ENCODE data around the gene SPHK1. TPM values are rescaled to one million over a fixed set of nuclear protein-coding genes. Genes with fewer than 3 reads are reported as not detected.

SPHK1 gene
- total RNA-seq, 6 donors from 2014 or later, result 5.5 to 16.6 (median 9.5) TPM

- peaks cover 0 to 2% (median 0%) of the 10 kb centered on the region in 4 donors for H3K36me3 ChIP-seq
- TF ChIP-seq POLR2A (IDR thresholded peaks at IDR 0.05) (no peak), POLR2AphosphoS5 (IDR thresholded peaks at IDR 0.05) (no peak), EP300 (IDR thresholded peaks at IDR 0.05) (no peak), CTCF (IDR thresholded peaks at IDR 0.05) (no peak)
- no peaks in the 10 kb centered on the region for H3K27me3 ChIP-seq
- no peaks in the 10 kb centered on the region for H3K9me3 ChIP-seq
- H3K4me3 ChIP-seq, result no peak overlapping the region
- H3K4me1 ChIP-seq, result peaks cover 0 to 23% (median 12%) of the 10 kb centered on the region in 4 donors
- DNase-seq, result no peak
- WGBS, 2 donors, result 91 to 94% methylated on average over 7 of the region's 7 CpGs
- no peak overlapping the region for H3K27ac ChIP-seq
- no peak for ATAC-seq (ENCODE audit: low FRiP score in 2 of 2)
These were observed 50.5 kb downstream of the SPHK1 start for GRCh38 chr17:76434870-76435269.

GRCh38 chr17:76435751-76436150 lies 51.3 kb downstream of the SPHK1 start:
- peaks cover 0 to 21% (median 10%) of the 10 kb centered on the region in 4 donors for H3K4me1 ChIP-seq
- ATAC-seq (ENCODE audit: low FRiP score in 2 of 2) (no peak), DNase-seq (no peak)
- H3K27me3 ChIP-seq, result no peaks in the 10 kb centered on the region
- 93 to 96% methylated on average over 5 to 11 of the region's 11 CpGs for WGBS, 2 donors
- no peak overlapping the region for H3K27ac ChIP-seq
- TF ChIP-seq POLR2AphosphoS5 (IDR thresholded peaks at IDR 0.05) (no peak), POLR2A (IDR thresholded peaks at IDR 0.05) (no peak), EP300 (IDR thresholded peaks at IDR 0.05) (no peak), CTCF (IDR thresholded peaks at IDR 0.05) (no peak)
- H3K9me3 ChIP-seq, result no peaks in the 10 kb centered on the region
- no peak overlapping the region for H3K4me3 ChIP-seq
- peaks cover 0 to 2% (median 0%) of the 10 kb centered on the region in 4 donors for H3K36me3 ChIP-seq

Small RNA genes within 50 kb of the gene (small RNA-seq; reads per million reads assigned to genes)
- gene RNU6-24P, result 0 reads per million in 4 donors

Other genes starting within 250 kb of the SPHK1 start
- gene FOXJ1, start 243.4 kb upstream of the SPHK1 start, total RNA-seq, result 10 to 100 TPM in 5 of 6 donors, 1 to 10 TPM in 1; 3.3 to 86.6 (median 32.2) TPM
- 10 to 100 TPM in 1 of 6 donors, 1 to 10 TPM in 5; 1.1 to 14.7 (median 2.5) TPM for gene RNF157, start 144.1 kb upstream of the SPHK1 start, total RNA-seq
- 10 to 100 TPM in 5 of 6 donors, 1 to 10 TPM in 1; 8.4 to 74.9 (median 26.8) TPM for gene UBALD2, start 119.3 kb upstream of the SPHK1 start, total RNA-seq
- gene QRICH2, start 76.3 kb upstream of the SPHK1 start, total RNA-seq, result 1 to 10 TPM; 1.7 to 9.4 (median 2.8) TPM
- gene PRPSAP1, start 30.7 kb upstream of the SPHK1 start, total RNA-seq, result 100 to 1,000 TPM in 1 of 6 donors, 10 to 100 TPM in 5; 37.3 to 172 (median 59.2) TPM
- gene UBE2O, start 68.5 kb downstream of the SPHK1 start, total RNA-seq, result 10 to 100 TPM; 20.5 to 55.5 (median 27.7) TPM
- not detected for gene AANAT, start 83.0 kb downstream of the SPHK1 start, total RNA-seq
- 100 to 1,000 TPM in 2 of 6 donors, 10 to 100 TPM in 4; 34.3 to 137 (median 47.6) TPM for gene RHBDF2, start 116.8 kb downstream of the SPHK1 start, total RNA-seq
- 10 to 100 TPM in 5 of 6 donors, 1 to 10 TPM in 1; 6.4 to 33.9 (median 16.6) TPM for gene CYGB, start 153.1 kb downstream of the SPHK1 start, total RNA-seq
- 10 to 100 TPM in 1 of 6 donors, 1 to 10 TPM in 4, not detected in 1; 3.0 to 13.9 (median 7.2) TPM for gene PRCD, start 155.4 kb downstream of the SPHK1 start, total RNA-seq
- 10 to 100 TPM; 24.4 to 63.5 (median 39.8) TPM for gene ST6GALNAC2, start 201.3 kb downstream of the SPHK1 start, total RNA-seq